Neural progenitor cell (in vitro differentiated cells): ENCODE results near the gene CFAP45.

Source experiments
- EZH2 ChIP-seq: fragments of 200-600 bp; sonication (generic); IDR thresholded peaks from 2 replicates; pipeline ENCODE4 v1.6.1; 2017; ENCODE audit warnings: antibody characterized with exemption, mild to moderate bottlenecking, moderate library complexity
- EZH2phosphoT487 ChIP-seq: fragments of 200-600 bp; sonication (generic); IDR thresholded peaks from 2 replicates; pipeline ENCODE4 v1.6.1; 2017; ENCODE audit warnings: antibody characterized with exemption
- TF ChIP-seq, protein P1 (sequence below): fragments of 200-600 bp; sonication (generic); IDR thresholded peaks from 2 replicates; pipeline ENCODE4 v1.5.1; 2017; ENCODE audit warnings: antibody characterized with exemption, mild to moderate bottlenecking

DNA sequence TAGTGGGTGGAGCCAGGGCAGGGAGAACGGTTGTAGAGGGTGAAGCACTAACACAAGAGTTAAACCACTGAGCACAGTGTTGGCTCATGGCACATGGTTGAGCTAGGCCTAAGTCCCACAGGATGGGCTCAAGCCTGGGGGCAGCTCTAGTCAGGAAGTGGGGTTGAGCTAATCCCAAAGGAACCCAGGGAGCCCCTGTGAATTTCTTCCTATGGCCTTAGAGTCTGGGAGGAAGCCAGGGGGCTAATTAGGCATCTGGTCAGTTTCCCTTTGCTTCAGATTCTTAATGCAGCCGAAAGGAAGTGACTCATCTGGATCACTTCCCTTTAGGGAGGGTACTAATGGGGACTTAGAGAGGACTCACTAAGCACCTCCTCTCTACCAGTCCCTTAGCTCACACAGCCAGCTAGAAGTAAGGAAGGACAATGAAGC is 10.1 kb downstream of the CFAP45 start:
- TF ChIP-seq, protein P1, sequence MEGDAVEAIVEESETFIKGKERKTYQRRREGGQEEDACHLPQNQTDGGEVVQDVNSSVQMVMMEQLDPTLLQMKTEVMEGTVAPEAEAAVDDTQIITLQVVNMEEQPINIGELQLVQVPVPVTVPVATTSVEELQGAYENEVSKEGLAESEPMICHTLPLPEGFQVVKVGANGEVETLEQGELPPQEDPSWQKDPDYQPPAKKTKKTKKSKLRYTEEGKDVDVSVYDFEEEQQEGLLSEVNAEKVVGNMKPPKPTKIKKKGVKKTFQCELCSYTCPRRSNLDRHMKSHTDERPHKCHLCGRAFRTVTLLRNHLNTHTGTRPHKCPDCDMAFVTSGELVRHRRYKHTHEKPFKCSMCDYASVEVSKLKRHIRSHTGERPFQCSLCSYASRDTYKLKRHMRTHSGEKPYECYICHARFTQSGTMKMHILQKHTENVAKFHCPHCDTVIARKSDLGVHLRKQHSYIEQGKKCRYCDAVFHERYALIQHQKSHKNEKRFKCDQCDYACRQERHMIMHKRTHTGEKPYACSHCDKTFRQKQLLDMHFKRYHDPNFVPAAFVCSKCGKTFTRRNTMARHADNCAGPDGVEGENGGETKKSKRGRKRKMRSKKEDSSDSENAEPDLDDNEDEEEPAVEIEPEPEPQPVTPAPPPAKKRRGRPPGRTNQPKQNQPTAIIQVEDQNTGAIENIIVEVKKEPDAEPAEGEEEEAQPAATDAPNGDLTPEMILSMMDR = no peak
- TF ChIP-seq EZH2 (no peak), EZH2phosphoT487 (no peak)
